IPS-15b (cell line): Measurements from ENCODE around the gene MFSD11.
"Not testable (repeated sequence)": the region's sequence is repeated elsewhere in the genome, so short reads cannot be mapped to it uniquely, and the experiment has no call there.

Source experiments
- H3K27me3 ChIP-seq: one replicate; pipeline ENCODE4 v1.6.1; 2013; ENCODE audit warnings: low read length; ENCODE audit not compliant: control insufficient read depth, insufficient read depth
- H3K36me3 ChIP-seq: one replicate; pipeline ENCODE4 v1.6.1; 2013; ENCODE audit warnings: low read length; ENCODE audit not compliant: control insufficient read depth, insufficient read depth
- H3K4me1 ChIP-seq: one replicate; pipeline ENCODE4 v1.6.1; 2013; ENCODE audit warnings: mild to moderate bottlenecking, low read length; ENCODE audit not compliant: control insufficient read depth, insufficient read depth
- H3K4me3 ChIP-seq: one replicate; pipeline ENCODE4 v1.5.1; 2013; ENCODE audit warnings: low read depth, low read length
- H3K9ac ChIP-seq: one replicate; pipeline ENCODE4 v1.6.1; 2013; ENCODE audit warnings: low read depth, mild to moderate bottlenecking, low read length
- H3K9me3 ChIP-seq: one replicate; pipeline ENCODE4 v1.6.1; 2013; ENCODE audit warnings: mild to moderate bottlenecking, low read length; ENCODE audit not compliant: control insufficient read depth, insufficient read depth

MFSD11 gene

GRCh38 chr17:76712321-76712720 lies 25.6 kb upstream of the MFSD11 start:
- not testable (repeated sequence) for H3K9me3 ChIP-seq, H3K36me3 ChIP-seq, H3K4me3 ChIP-seq, H3K9ac ChIP-seq
- peaks cover 13% of the 10 kb centered on the region for H3K4me1 ChIP-seq
- peaks cover 22% of the 10 kb centered on the region for H3K27me3 ChIP-seq

GRCh38 chr17:76713765-76714164 lies 24.2 kb upstream of the MFSD11 start:
- Histone ChIP-seq H3K9me3 (no peaks in the 10 kb centered on the region), H3K4me1 (peaks cover 3% of the 10 kb centered on the region), H3K4me3 (no peak overlapping the region), H3K9ac (no peak overlapping the region), H3K27me3 (peaks cover 15% of the 10 kb centered on the region), H3K36me3 (peaks cover 8% of the 10 kb centered on the region)

- Histone ChIP-seq H3K9ac (no peak overlapping the region), H3K4me1 (no peaks in the 10 kb centered on the region), H3K4me3 (no peak overlapping the region), H3K27me3 (peaks cover 9% of the 10 kb centered on the region), H3K36me3 (peaks cover 9% of the 10 kb centered on the region), H3K9me3 (no peaks in the 10 kb centered on the region)
Observed at GRCh38 chr17:76714336-76714735, 23.6 kb upstream of the MFSD11 start.

- Histone ChIP-seq H3K9ac (no peak overlapping the region), H3K4me3 (no peak overlapping the region), H3K9me3 (no peaks in the 10 kb centered on the region), H3K27me3 (peaks cover 3% of the 10 kb centered on the region), H3K36me3 (peaks cover 10% of the 10 kb centered on the region), H3K4me1 (no peaks in the 10 kb centered on the region)
Observed at GRCh38 chr17:76714822-76715495, 23.0 kb upstream of the MFSD11 start.

GRCh38 chr17:76715496-76715830 lies 22.5 kb upstream of the MFSD11 start:
- Histone ChIP-seq H3K27me3 (no peaks in the 10 kb centered on the region), H3K9me3 (no peaks in the 10 kb centered on the region), H3K4me3 (no peak overlapping the region), H3K36me3 (peaks cover 15% of the 10 kb centered on the region), H3K4me1 (no peaks in the 10 kb centered on the region), H3K9ac (no peak overlapping the region)

- H3K27me3 ChIP-seq, result no peaks in the 10 kb centered on the region
- no peak overlapping the region for H3K4me3 ChIP-seq
- H3K36me3 ChIP-seq, result peaks cover 21% of the 10 kb centered on the region
- no peak overlapping the region for H3K9ac ChIP-seq
- no peaks in the 10 kb centered on the region for H3K4me1 ChIP-seq
- no peaks in the 10 kb centered on the region for H3K9me3 ChIP-seq
Observed at GRCh38 chr17:76716146-76716838, 21.6 kb upstream of the MFSD11 start.

GRCh38 chr17:76716839-76717215 lies 21.1 kb upstream of the MFSD11 start:
- no peaks in the 10 kb centered on the region for H3K27me3 ChIP-seq
- no peaks in the 10 kb centered on the region for H3K9me3 ChIP-seq
- H3K9ac ChIP-seq, result no peak overlapping the region
- peaks cover 26% of the 10 kb centered on the region for H3K36me3 ChIP-seq
- no peaks in the 10 kb centered on the region for H3K4me1 ChIP-seq
- H3K4me3 ChIP-seq, result no peak overlapping the region

- Histone ChIP-seq H3K4me3 (no peak overlapping the region), H3K4me1 (no peaks in the 10 kb centered on the region), H3K36me3 (peaks cover 32% of the 10 kb centered on the region), H3K9me3 (no peaks in the 10 kb centered on the region), H3K9ac (no peak overlapping the region), H3K27me3 (no peaks in the 10 kb centered on the region)
Observed at GRCh38 chr17:76718516-76718915, 19.4 kb upstream of the MFSD11 start.

GRCh38 chr17:76720211-76720610 lies 17.7 kb upstream of the MFSD11 start:
- Histone ChIP-seq H3K36me3 (peaks cover 39% of the 10 kb centered on the region), H3K27me3 (no peaks in the 10 kb centered on the region), H3K9me3 (no peaks in the 10 kb centered on the region), H3K4me1 (no peaks in the 10 kb centered on the region), H3K9ac (no peak overlapping the region), H3K4me3 (no peak overlapping the region)

- Histone ChIP-seq H3K4me3 (no peak overlapping the region), H3K36me3 (peaks cover 39% of the 10 kb centered on the region), H3K9me3 (no peaks in the 10 kb centered on the region), H3K27me3 (no peaks in the 10 kb centered on the region), H3K4me1 (peaks cover 2% of the 10 kb centered on the region), H3K9ac (no peak overlapping the region)
Observed at GRCh38 chr17:76720941-76721340, 17.0 kb upstream of the MFSD11 start.

GRCh38 chr17:76721463-76721862 lies 16.5 kb upstream of the MFSD11 start:
- Histone ChIP-seq H3K36me3 (peaks cover 38% of the 10 kb centered on the region), H3K4me3 (no peak overlapping the region), H3K9ac (no peak overlapping the region), H3K27me3 (no peaks in the 10 kb centered on the region), H3K9me3 (no peaks in the 10 kb centered on the region), H3K4me1 (peaks cover 2% of the 10 kb centered on the region)

GRCh38 chr17:76722279-76722678 lies 15.6 kb upstream of the MFSD11 start:
- H3K4me3 ChIP-seq, result no peak overlapping the region
- H3K36me3 ChIP-seq, result peaks cover 36% of the 10 kb centered on the region
- no peaks in the 10 kb centered on the region for H3K9me3 ChIP-seq
- H3K4me1 ChIP-seq, result peaks cover 2% of the 10 kb centered on the region
- H3K9ac ChIP-seq, result no peak overlapping the region
- H3K27me3 ChIP-seq, result no peaks in the 10 kb centered on the region
